Panc1 (cell line): ENCODE results near the gene POLR3H. TPM values are rescaled to one million over a fixed set of nuclear protein-coding genes. Genes with fewer than 3 reads are reported as not detected.
A peak's percentile ranks its signal among the peaks of the same experiment; 100 is the strongest.

Experiments used
- ATAC-seq: fragments of 200-7000 bp; cut with Tn5 transposase; 2 replicates; pipeline ENCODE4 v1.9.1; 2020; ENCODE audit warnings: mild to moderate bottlenecking, moderate library complexity
- BruUV-seq: library from RNA; stranded (reverse); fragments of 400-500 nt; replicated peaks from 2 replicates; lab custom pipeline; 2021; lab: Mats Ljungman, UMichigan
- CTCF ChIA-PET: fragments of 300-600 bp; sonication (Branson Sonifier 250); formaldehyde crosslinking; loops from one replicate; lab custom pipeline; 2022; ENCODE audit warnings: antibody characterized with exemption; lab: Charles Lee
- POLR2A ChIA-PET: fragments of 300-600 bp; sonication (Branson Sonifier 250); formaldehyde crosslinking; loops from one replicate; lab custom pipeline; 2022; ENCODE audit warnings: antibody characterized with exemption; lab: Charles Lee
- DNase-seq: peaks from one replicate; pipeline ENCODE4 v3.0.0-alpha.2; 2010; ENCODE audit warnings: low read depth, low spot score
- H3K27ac ChIP-seq: 2 replicates; pipeline ENCODE4 v1.5.1; 2011; ENCODE audit warnings: mild to moderate bottlenecking, low read length, inconsistent platforms
- H3K27me3 ChIP-seq: fragments of 200-500 bp; sonication (Bioruptor generic); 2 replicates; pipeline ENCODE4 v1.6.0; 2014; ENCODE audit warnings: low read length, inconsistent platforms; ENCODE audit not compliant: control insufficient read depth, insufficient read depth
- H3K36me3 ChIP-seq: fragments of 200-500 bp; sonication (Bioruptor generic); 2 replicates; pipeline ENCODE4 v1.5.1; 2014; ENCODE audit warnings: inconsistent platforms, mild to moderate bottlenecking, low read length, moderate library complexity; ENCODE audit not compliant: control insufficient read depth, insufficient read depth
- H3K4me1 ChIP-seq: 2 replicates; pipeline ENCODE4 v1.5.1; 2011; ENCODE audit warnings: inconsistent platforms, mild to moderate bottlenecking, low read length, moderate library complexity; ENCODE audit not compliant: control insufficient read depth, insufficient read depth
- H3K4me3 ChIP-seq, 2 experiments: 2 replicates each; pipeline ENCODE4 v1.5.1; 2011 to 2012; ENCODE audit warnings: low read depth in 2 of 2, low read length in 2 of 2, mild to moderate bottlenecking in 2 of 2, inconsistent platforms in 1 of 2, moderate library complexity in 1 of 2
- H3K9me3 ChIP-seq: fragments of 200-500 bp; sonication (Bioruptor generic); 2 replicates; pipeline ENCODE4 v1.5.1; 2014; ENCODE audit warnings: low read depth, mild to moderate bottlenecking, inconsistent platforms, low read length, moderate library complexity; ENCODE audit not compliant: control insufficient read depth, insufficient read depth
- CTCF ChIP-seq: fragments of 450-650 bp; IDR thresholded peaks from 2 replicates; pipeline ENCODE4 v1.5.1; 2017; ENCODE audit warnings: mild to moderate bottlenecking
- POLR2AphosphoS5 ChIP-seq: IDR thresholded peaks from 2 replicates; pipeline ENCODE4 v1.6.1; 2012; ENCODE audit warnings: mild to moderate bottlenecking, low read depth, low read length, moderate library complexity
- SIN3A ChIP-seq: IDR thresholded peaks from 2 replicates; pipeline ENCODE4 v1.6.1; 2012; ENCODE audit warnings: low read depth, mild to moderate bottlenecking, low read length, moderate library complexity, borderline replicate concordance; ENCODE audit not compliant: insufficient read depth
- TCF7L2 ChIP-seq: IDR thresholded peaks from 2 replicates; pipeline ENCODE4 v1.6.1; 2011; ENCODE audit warnings: mild to moderate bottlenecking, low read depth, low read length, inconsistent platforms
- in situ Hi-C: cut with HindIII; loops from 2 replicates; pipeline ENCODE4 v1.10.0; 2016; ENCODE audit warnings: low sequenced_read_pairs, low pct_unique_long_range_greater_than_20kb
- intact Hi-C: fragments of 100-400 bp; cut with micrococcal nuclease; formaldehyde crosslinking; loops from one replicate; pipeline ENCODE4 v1.10.0; 2022; ENCODE audit not compliant: unreplicated experiment
- total RNA-seq: library from RNA; stranded (reverse); gene quantifications from one replicate; pipeline ENCODE4 v1.2.1, GENCODE V29; 2021; ENCODE audit not compliant: unreplicated experiment
- TF ChIP-seq, protein P1 (sequence below), 2 experiments: IDR thresholded peaks; 2 replicates each; pipeline ENCODE4 v1.6.1; 2011 to 2012; ENCODE audit warnings: low read depth in 2 of 2, control low read depth in 1 of 2, low read length in 1 of 2, mild to moderate bottlenecking in 1 of 2, moderate library complexity in 1 of 2; ENCODE audit not compliant: insufficient read depth in 1 of 2

Gene POLR3H
- total RNA-seq, 1 experiment from 2014 or later: 46.6 TPM

GRCh38 chr22:41517172-41518047 lies 26.9 kb downstream of the POLR3H start:
- Histone ChIP-seq H3K4me3 (no peak overlapping the region), H3K4me1 (no peaks in the 10 kb centered on the region), H3K36me3 (no peaks in the 10 kb centered on the region; the same call in 1 of the 2 replicates), H3K27ac (no peak overlapping the region), H3K9me3 (no peaks in the 10 kb centered on the region), H3K27me3 (no peaks in the 10 kb centered on the region)
- TF ChIP-seq TCF7L2 (no peak), SIN3A (no peak), POLR2AphosphoS5 (no peak), CTCF (peak; percentile 90)
- TF ChIP-seq, protein P1, sequence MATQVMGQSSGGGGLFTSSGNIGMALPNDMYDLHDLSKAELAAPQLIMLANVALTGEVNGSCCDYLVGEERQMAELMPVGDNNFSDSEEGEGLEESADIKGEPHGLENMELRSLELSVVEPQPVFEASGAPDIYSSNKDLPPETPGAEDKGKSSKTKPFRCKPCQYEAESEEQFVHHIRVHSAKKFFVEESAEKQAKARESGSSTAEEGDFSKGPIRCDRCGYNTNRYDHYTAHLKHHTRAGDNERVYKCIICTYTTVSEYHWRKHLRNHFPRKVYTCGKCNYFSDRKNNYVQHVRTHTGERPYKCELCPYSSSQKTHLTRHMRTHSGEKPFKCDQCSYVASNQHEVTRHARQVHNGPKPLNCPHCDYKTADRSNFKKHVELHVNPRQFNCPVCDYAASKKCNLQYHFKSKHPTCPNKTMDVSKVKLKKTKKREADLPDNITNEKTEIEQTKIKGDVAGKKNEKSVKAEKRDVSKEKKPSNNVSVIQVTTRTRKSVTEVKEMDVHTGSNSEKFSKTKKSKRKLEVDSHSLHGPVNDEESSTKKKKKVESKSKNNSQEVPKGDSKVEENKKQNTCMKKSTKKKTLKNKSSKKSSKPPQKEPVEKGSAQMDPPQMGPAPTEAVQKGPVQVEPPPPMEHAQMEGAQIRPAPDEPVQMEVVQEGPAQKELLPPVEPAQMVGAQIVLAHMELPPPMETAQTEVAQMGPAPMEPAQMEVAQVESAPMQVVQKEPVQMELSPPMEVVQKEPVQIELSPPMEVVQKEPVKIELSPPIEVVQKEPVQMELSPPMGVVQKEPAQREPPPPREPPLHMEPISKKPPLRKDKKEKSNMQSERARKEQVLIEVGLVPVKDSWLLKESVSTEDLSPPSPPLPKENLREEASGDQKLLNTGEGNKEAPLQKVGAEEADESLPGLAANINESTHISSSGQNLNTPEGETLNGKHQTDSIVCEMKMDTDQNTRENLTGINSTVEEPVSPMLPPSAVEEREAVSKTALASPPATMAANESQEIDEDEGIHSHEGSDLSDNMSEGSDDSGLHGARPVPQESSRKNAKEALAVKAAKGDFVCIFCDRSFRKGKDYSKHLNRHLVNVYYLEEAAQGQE (IDR thresholded peaks at IDR 0.05; ENCODE audit: insufficient read depth in 1 of 2, low read depth in 2 of 2, low read length in 1 of 2): no peak
- CTCF ChIA-PET: interaction anchor here (2.3 kb wide), 1 partner anchor 114 kb away, joined by 11 read pairs; no protein-coding TSS in a partner anchor
- no TSS peak for BruUV-seq
- intact Hi-C loops (loop anchor here (5.0 kb wide), 1 partner anchor 115 kb away; no protein-coding TSS in a partner anchor), in situ Hi-C loops (no loop called here)
- POLR2A ChIA-PET: no interaction called here
- no peak for DNase-seq
- peak; percentile 73 for ATAC-seq

- Histone ChIP-seq H3K27me3 (no peaks in the 10 kb centered on the region), H3K4me1 (no peaks in the 10 kb centered on the region), H3K4me3 (no peak overlapping the region), H3K36me3 (no peaks in the 10 kb centered on the region; the same call in none of the 2 replicates), H3K27ac (no peak overlapping the region), H3K9me3 (no peaks in the 10 kb centered on the region)
- in situ Hi-C loops (no loop called here), intact Hi-C loops (loop anchor here (5.0 kb wide), 1 partner anchor 114 kb away; no protein-coding TSS in a partner anchor)
- POLR2A ChIA-PET: no interaction called here
- CTCF ChIA-PET: interaction anchor here (2.3 kb wide), 1 partner anchor 114 kb away, joined by 11 read pairs; no protein-coding TSS in a partner anchor
- no TSS peak for BruUV-seq
- DNase-seq: no peak
- TF ChIP-seq CTCF: no peak
- no peak for TF ChIP-seq TCF7L2
- TF ChIP-seq, protein P1 (IDR thresholded peaks at IDR 0.05; ENCODE audit: insufficient read depth in 1 of 2, low read depth in 2 of 2, low read length in 1 of 2): no peak
- no peak for TF ChIP-seq POLR2AphosphoS5
- TF ChIP-seq SIN3A: no peak
- ATAC-seq: no peak
Observed at GRCh38 chr22:41516462-41516861, 27.8 kb downstream of the POLR3H start.
